HEK293 (cell line): ENCODE data around the gene NLRP13.

Experiments
- CTCF ChIP-seq: fragments of 450-650 bp; formaldehyde crosslinking; IDR thresholded peaks from 2 replicates; pipeline ENCODE4 v1.5.1; 2016; ENCODE audit warnings: missing biosample characterization, missing genetic modification characterization
- KLF16 ChIP-seq: fragments of 450-650 bp; formaldehyde crosslinking; IDR thresholded peaks from 2 replicates; pipeline ENCODE4 v1.5.1; 2017; ENCODE audit warnings: missing biosample characterization, missing genetic modification characterization
- REST ChIP-seq: fragments of 450-650 bp; formaldehyde crosslinking; IDR thresholded peaks from 2 replicates; pipeline ENCODE4 v1.5.1; 2016; ENCODE audit warnings: missing biosample characterization, missing genetic modification characterization
- ZBTB1 ChIP-seq: fragments of 450-650 bp; formaldehyde crosslinking; IDR thresholded peaks from 2 replicates; pipeline ENCODE4 v1.5.1; 2016; ENCODE audit warnings: missing biosample characterization, missing genetic modification characterization
- ZFP3 ChIP-seq: fragments of 450-650 bp; formaldehyde crosslinking; IDR thresholded peaks from 2 replicates; pipeline ENCODE4 v1.5.1; 2016; ENCODE audit warnings: low read depth, missing biosample characterization, missing genetic modification characterization
- ZNF121 ChIP-seq: fragments of 450-650 bp; formaldehyde crosslinking; IDR thresholded peaks from 2 replicates; pipeline ENCODE4 v1.5.1; 2016; ENCODE audit warnings: missing biosample characterization, missing genetic modification characterization
- ZNF132 ChIP-seq: fragments of 450-650 bp; formaldehyde crosslinking; IDR thresholded peaks from 2 replicates; pipeline ENCODE4 v1.5.1; 2017; ENCODE audit warnings: missing biosample characterization, missing genetic modification characterization, borderline replicate concordance
- ZNF830 ChIP-seq: fragments of 450-650 bp; IDR thresholded peaks from 2 replicates; pipeline ENCODE4 v1.5.0; 2018; ENCODE audit warnings: missing biosample characterization, missing genetic modification characterization, low read depth, mild to moderate bottlenecking, moderate library complexity

- no peak for TF ChIP-seq CTCF (tag by site-specific recombination)
- no peak for TF ChIP-seq KLF16 (tag by site-specific recombination)
- TF ChIP-seq ZBTB1 = no peak
- no peak for TF ChIP-seq ZFP3 (tag by site-specific recombination)
- no peak for TF ChIP-seq ZNF830 (tag by site-specific recombination)
- no peak for TF ChIP-seq ZNF121 (tag by site-specific recombination)
- TF ChIP-seq ZNF132 (tag by site-specific recombination) = no peak
- TF ChIP-seq REST (tag by site-specific recombination) = no peak
These were observed 3.1 kb upstream of the NLRP13 start for GRCh38 chr19:55935206-55935605.
